Measurements from ENCODE around the gene DUOXA1. TPM values are rescaled to one million over a fixed set of nuclear protein-coding genes. Genes with fewer than 3 reads are reported as not detected.

Gene DUOXA1
- total and polyA plus RNA-seq, 2 of the 4 experiments (the other 2 are of a cell fraction): 0.02 TPM; not detected in 1

- 40% methylated on average over 1 of the region's 10 CpGs; no CpG with 5 or more reads in 1 of the 2 experiments for WGBS, 2 experiments (ENCODE audit: extremely low coverage in 2 of 2, insufficient read length in 1 of 2)
Measured at GRCh38 chr15:45088801-45089711, 40.6 kb downstream of the DUOXA1 start.

More at GRCh38 chr15:45088801-45089711, 40.6 kb downstream of the DUOXA1 start:
- no peak overlapping the region for H4K5ac ChIP-seq (ENCODE audit: low read depth, low read length)
- ChIA-PET CTCF (interaction anchor here (3.0 kb wide), 1 partner anchor 29 kb away, joined by 14 read pairs; no protein-coding TSS in a partner anchor), POLR2A (ENCODE audit: unreplicated experiment) (no interaction called here)
- no peak overlapping the region for H3K4me3 ChIP-seq (ENCODE audit: insufficient read depth, low read depth, low read length)
- no peak overlapping the region for H3K4ac ChIP-seq (ENCODE audit: low read depth, low read length)
- H2BK120ac ChIP-seq (ENCODE audit: low read depth, low read length): no peak overlapping the region
- no peak overlapping the region for H3K27ac ChIP-seq (ENCODE audit: insufficient read depth, low read length)
- peaks cover 9% of the 10 kb centered on the region for H3K9me1 ChIP-seq (ENCODE audit: insufficient read depth, low read length)
- no peak overlapping the region for H4K8ac ChIP-seq (ENCODE audit: low read depth in 2 of 2, low read length in 2 of 2)
- H3K36me3 ChIP-seq (ENCODE audit: control insufficient read depth, insufficient read depth, low read length): no peaks in the 10 kb centered on the region
- TF ChIP-seq CEBPB (IDR thresholded peaks at IDR 0.05; ENCODE audit: low read depth, low read length) (no peak), NFE2L2 (IDR thresholded peaks at IDR 0.05; ENCODE audit: low read depth, low read length) (no peak), FOS (IDR thresholded peaks at IDR 0.05; ENCODE audit: low read depth, low read length) (no peak), POLR2A (IDR thresholded peaks at IDR 0.05; ENCODE audit: low read depth, low read length) (no peak), RFX5 (IDR thresholded peaks at IDR 0.05; ENCODE audit: low read depth, low read length) (no peak), RCOR1 (IDR thresholded peaks at IDR 0.05; ENCODE audit: insufficient replicate concordance, low read length) (no peak), MAZ (IDR thresholded peaks at IDR 0.05; ENCODE audit: borderline replicate concordance, low read depth, low read length) (no peak), CTCF (conservative IDR thresholded peaks at IDR 0.05; ENCODE audit: low read depth, low read length) (no peak), USF2 (IDR thresholded peaks at IDR 0.05; ENCODE audit: low read depth, low read length) (no peak), MAFK (IDR thresholded peaks at IDR 0.05; ENCODE audit: low read depth, low read length) (no peak), MXI1 (IDR thresholded peaks at IDR 0.05; ENCODE audit: borderline replicate concordance, low read depth, low read length) (no peak)
- DNase-seq (no peak), ATAC-seq (ENCODE audit: low read depth) (no peak)
- H3K9me3 ChIP-seq (ENCODE audit: control insufficient read depth, insufficient read depth, low read length): no peaks in the 10 kb centered on the region
- H3K79me1 ChIP-seq (ENCODE audit: low read depth in 1 of 2, low read length in 2 of 2): no peaks in the 10 kb centered on the region
- in situ Hi-C loops (cut with MboI; ENCODE audit: low sequenced_read_pairs): no loop called here
- H3K9ac ChIP-seq (ENCODE audit: low read depth, low read length): no peak overlapping the region
- peak overlapping the region; percentile 7; the same call in 1 of the 2 replicates for H3K23ac ChIP-seq (ENCODE audit: low read depth, low read length)
- H3K56ac ChIP-seq (ENCODE audit: extremely low read depth, insufficient read depth, low read length): no peak overlapping the region
- no peak overlapping the region for H4K91ac ChIP-seq (ENCODE audit: insufficient read depth, low read depth, low read length)
- peaks cover 33% of the 10 kb centered on the region for H3K27me3 ChIP-seq (ENCODE audit: control insufficient read depth, insufficient read depth, low read length)
- no peak overlapping the region for H2BK5ac ChIP-seq (ENCODE audit: low read depth, low read length, poor library complexity, severe bottlenecking)
- dilution Hi-C loops (cut with HindIII; ENCODE audit: low sequenced_read_pairs, unreplicated experiment): no loop called here
- H2BK20ac ChIP-seq (ENCODE audit: low read depth, low read length): no peak overlapping the region
- no peak overlapping the region for H3K4me2 ChIP-seq (ENCODE audit: low read depth, low read length)
- H2AFZ ChIP-seq (replicated peaks; ENCODE audit: low read length, poor library complexity): no peak overlapping the region
- H2BK15ac ChIP-seq (ENCODE audit: low read depth, low read length): no peak overlapping the region
- no TSS peak for BruUV-seq (replicated peaks)
- no peak overlapping the region for H3K14ac ChIP-seq (replicated peaks; ENCODE audit: low read depth, low read length)
- H2AK9ac ChIP-seq (replicated peaks; ENCODE audit: low read depth, low read length, poor library complexity): peak overlapping the region; percentile 46
- H3K18ac ChIP-seq (ENCODE audit: low read depth, low read length): no peak overlapping the region
- H2AK5ac ChIP-seq (ENCODE audit: low read depth, low read length): no peak overlapping the region
- H3K4me1 ChIP-seq (ENCODE audit: control insufficient read depth, insufficient read depth, low read length): peaks cover 10% of the 10 kb centered on the region; the same call in 1 of the 2 replicates
- intact Hi-C loops (cut with micrococcal nuclease): no loop called here
- no peaks in the 10 kb centered on the region for H4K20me1 ChIP-seq (ENCODE audit: insufficient read depth, low read length)

Data from IMR-90 (cell line).